ENCODE data around the gene ACAP3.

Gene ACAP3, protein sequence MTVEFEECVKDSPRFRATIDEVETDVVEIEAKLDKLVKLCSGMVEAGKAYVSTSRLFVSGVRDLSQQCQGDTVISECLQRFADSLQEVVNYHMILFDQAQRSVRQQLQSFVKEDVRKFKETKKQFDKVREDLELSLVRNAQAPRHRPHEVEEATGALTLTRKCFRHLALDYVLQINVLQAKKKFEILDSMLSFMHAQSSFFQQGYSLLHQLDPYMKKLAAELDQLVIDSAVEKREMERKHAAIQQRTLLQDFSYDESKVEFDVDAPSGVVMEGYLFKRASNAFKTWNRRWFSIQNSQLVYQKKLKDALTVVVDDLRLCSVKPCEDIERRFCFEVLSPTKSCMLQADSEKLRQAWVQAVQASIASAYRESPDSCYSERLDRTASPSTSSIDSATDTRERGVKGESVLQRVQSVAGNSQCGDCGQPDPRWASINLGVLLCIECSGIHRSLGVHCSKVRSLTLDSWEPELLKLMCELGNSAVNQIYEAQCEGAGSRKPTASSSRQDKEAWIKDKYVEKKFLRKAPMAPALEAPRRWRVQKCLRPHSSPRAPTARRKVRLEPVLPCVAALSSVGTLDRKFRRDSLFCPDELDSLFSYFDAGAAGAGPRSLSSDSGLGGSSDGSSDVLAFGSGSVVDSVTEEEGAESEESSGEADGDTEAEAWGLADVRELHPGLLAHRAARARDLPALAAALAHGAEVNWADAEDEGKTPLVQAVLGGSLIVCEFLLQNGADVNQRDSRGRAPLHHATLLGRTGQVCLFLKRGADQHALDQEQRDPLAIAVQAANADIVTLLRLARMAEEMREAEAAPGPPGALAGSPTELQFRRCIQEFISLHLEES

GRCh38 chr1:1307923-1308755 is at the start of gene ACAP3, which contains the start of gene PUSL1:
ACAP3 (minus strand) TSS chr1:1307930; CDS start chr1:1307815, 115 bp downstream.
PUSL1 (plus strand) TSS chr1:1308597; CDS start chr1:1308644, 47 bp downstream.
- FAIRE-seq: no peak

DNA sequence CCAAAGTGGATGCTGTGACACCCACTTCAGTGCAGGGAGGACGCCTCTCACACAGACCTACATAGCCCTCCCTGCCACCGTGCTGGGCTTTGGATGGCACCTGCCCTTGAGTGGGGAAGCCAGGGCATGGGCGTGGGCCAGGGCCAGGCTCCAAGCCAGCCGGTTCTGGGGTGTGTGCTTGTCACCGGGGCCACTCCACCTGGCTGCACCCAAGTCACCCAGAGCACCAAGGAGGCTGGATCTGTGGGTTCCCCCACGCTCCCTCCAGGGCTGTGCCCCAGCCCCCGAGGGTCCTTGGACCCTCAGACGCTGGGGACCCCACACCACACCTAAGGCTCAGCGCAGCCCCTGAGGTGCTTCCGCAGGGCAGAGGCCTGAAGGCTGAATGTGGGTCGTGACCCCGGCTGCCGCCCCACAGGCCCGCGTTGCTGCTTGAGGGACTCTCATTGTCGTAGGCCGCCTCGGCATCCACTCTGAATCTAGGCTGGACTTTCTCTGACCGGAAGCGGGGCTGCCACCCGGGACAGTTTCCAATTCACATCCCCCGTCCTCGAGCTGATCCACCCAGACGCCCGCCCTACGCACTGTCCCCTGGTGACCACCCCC is 49.2 kb upstream of the ACAP3 start:
- no peak for FAIRE-seq

DNA sequence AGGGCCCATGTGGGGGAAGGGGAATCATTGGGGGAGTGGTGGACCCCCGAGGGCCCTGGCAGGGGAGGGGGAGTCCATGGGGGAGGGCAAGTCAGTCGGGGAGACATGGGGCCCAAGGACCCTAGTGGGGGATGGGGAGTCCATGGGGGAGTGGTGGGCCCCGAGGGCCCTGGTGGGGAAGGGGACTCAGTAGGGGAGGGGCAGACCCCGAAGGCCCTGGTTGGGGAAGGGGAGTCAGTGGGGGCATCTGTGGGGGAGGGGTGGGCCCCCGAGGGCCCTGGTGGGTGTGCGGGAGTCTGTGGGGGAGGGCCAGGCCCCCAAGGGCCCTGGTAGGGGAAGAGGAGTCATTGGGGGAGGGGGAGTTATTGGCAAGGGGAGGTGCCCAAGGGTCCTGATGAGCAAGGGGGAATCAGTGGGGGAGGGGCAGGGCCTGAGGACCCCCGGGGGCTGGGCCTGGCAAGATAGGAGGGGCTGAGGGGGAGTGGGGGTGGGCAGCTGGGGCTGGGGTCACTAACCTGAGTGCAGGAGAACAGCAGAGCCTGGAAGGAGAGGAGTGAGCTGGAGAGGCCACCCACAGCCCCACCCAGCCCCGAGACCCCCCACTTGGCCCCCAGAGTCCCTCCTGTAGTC is 48.6 kb upstream of the ACAP3 start:
- no peak for FAIRE-seq

DNA sequence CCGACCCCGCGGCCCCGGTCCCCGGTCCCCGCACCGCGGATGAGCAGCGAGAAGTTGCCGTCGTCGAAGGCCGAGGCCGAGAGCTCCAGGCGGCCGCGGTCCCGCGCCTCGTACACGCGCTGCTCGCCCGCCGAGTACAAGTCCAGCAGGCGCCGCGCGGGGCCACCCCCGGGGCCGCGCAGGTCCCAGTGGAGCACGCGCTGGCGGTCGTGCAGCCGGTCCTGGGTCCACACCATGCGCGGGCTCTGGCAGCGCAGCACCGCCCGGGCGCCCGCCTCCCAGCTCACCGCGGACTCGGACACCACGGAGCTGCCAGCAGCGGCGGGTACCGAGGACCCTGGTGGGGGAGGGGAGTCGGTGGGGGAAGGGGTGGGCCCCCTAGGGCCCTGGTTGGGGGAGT is 47.7 kb upstream of the ACAP3 start:
- FAIRE-seq: no peak

GRCh38 chr1:1354271-1355247 is 46.8 kb upstream of the ACAP3 start:
- FAIRE-seq: no peak

- FAIRE-seq: no peak
Measured at GRCh38 chr1:1353389-1354151, 45.8 kb upstream of the ACAP3 start.

DNA sequence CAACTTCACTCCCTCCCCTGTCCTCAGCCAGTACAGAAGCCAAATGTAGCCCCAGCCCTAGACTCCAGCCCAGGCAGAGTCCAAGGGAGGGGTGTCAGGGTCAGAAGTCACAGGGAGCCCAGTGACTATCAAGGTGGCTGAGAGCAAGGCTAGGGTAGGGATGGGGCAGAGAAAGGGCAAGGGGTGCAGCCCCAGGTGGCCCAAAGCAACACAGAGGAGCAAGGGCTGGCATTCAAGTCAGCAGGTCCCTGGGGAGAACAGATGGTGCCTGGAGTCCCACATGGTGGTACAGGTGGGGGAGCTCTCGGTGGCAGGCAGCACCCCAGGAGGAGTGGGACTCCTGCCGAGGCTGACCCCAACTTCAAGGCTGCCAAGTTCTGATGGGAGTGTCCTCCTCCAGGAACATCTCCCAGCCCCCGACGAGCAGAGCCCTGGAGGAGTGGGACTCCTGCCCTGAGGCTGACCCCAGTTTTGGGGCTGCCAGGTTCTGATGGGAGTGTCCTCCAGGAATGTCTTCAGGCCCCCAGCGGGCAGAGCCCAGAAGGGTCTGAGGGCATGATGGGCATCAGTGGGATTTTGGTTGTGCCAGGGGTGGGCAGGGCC is 45.2 kb upstream of the ACAP3 start:
- FAIRE-seq: no peak

- no peak for FAIRE-seq
Measured at GRCh38 chr1:1351511-1352427, 44.0 kb upstream of the ACAP3 start.

- FAIRE-seq: no peak
Measured at GRCh38 chr1:1349256-1350012, 41.7 kb upstream of the ACAP3 start, which contains the start of gene DVL1. DVL1 (minus strand) TSS chr1:1349418; CDS start chr1:1349065, 353 bp downstream.

- FAIRE-seq: no peak
Measured at GRCh38 chr1:1348420-1349255, 40.9 kb upstream of the ACAP3 start.

DNA sequence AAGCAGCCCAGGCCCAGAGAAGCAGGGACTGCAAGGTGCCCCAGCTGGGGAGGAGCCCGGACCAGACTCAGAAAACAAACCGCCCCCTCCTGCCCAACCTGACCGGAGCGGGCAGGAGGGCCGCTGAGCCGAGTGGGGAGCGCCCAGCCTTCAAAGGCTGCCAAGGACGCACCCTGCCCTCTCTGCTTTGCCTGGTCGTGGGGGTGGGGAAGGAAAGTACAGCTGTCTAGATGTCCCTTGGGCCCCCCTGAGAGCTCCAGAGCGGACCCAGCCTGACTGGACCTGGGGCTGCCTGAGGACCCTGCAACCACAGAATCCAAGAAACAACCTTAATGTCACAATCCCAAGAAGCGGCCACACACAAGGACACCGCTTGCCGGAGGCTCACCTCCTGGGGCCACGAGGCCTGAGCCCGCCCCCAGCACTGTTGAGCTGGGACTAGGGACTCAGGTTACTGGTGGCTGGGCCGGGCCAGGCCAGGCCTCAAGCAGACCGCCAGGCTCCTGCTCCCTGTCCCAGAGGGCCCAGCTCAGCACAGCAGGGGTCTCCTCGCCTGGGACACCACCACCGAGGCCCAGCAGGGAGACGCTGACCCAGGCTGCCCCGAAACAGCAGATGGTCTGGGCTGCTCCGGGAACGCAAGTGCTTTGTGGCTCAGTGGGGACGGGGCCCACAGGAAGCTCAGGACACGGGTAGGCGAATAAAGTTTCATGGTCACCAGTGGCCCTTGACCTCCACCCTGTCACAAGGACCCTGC is 40.1 kb upstream of the ACAP3 start:
- FAIRE-seq: no peak

DNA sequence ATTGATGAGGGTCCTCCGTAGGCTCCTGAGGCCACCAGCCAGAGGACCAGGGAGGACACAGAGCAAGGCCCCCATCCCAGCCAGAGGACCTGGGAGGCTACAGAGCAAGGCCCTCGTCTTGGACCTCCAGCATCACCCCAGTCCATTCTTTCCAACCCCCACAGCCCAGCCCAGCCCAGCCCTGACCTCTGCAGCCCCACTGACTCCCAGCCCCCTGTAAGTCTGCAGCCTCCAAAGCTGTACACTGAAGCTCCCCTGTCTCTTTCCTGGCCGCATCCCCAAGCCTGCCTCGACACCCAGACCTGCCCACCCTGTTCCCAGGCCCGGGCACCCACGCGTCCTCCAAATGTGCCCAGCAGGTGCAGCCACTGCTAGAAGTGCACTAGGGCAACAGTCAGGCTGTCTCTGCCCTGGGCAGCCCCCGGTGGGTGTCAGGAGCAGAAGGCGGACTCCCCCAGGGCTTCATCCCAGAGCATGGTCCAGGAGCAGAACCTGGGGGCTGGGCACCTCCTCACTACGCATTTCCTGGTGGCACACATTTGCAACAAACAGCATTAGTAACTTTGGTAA is 39.4 kb upstream of the ACAP3 start:
- FAIRE-seq: no peak

DNA sequence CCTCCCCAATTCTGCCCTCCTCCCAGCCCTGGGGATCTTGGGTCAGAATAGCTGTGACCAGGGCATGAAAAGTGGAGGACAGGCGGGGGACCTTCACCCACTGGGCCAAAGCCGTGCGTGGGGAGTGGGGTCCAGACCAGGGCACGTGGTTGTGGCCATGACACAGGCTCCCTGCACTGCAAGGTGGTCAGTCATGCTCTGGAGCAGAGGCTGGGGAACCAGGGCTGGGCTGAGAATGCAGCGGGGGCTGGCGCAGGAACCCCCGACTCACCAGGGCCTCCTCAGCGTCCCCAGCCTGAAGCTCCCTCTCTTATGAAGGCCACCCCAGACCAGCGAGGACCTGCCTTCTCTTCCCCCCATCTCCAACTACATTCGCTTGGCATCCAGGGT is 38.8 kb upstream of the ACAP3 start:
- no peak for FAIRE-seq

DNA sequence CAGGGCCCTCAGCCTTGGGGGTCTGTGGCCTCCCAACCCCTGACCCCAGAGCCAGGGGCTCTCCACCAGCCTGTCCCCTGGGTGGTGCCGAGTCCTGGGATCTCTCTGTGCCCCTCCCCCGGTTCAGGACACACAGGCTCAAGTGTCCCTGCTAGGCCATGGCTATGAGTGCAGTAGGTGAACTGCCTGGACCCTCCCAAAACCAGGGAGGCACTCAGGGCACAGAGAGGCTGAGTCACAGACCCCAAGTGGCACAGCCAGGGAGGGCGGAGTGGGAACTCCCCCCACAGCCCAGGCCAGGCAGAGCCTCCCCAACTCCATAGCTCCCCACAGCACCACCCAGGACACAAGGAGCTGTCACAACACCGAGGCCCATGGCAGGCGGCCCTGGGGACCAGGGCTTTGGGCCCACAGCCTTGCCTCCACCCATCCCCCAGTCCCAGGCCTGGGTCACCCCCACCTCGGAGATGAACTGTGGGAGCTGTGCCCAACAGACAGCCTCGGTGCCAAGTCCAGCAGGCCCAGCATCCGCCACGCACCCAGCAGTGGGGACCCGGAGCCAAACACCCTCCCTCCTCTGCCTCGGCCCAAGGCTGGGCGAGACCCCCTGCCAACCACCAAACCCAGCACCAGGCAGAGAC is 38.2 kb upstream of the ACAP3 start:
- no peak for FAIRE-seq

- FAIRE-seq: no peak
Measured at GRCh38 chr1:1345384-1345783, 37.7 kb upstream of the ACAP3 start.
